Measurements from ENCODE around the gene MRNIP.

Gene MRNIP

DNA sequence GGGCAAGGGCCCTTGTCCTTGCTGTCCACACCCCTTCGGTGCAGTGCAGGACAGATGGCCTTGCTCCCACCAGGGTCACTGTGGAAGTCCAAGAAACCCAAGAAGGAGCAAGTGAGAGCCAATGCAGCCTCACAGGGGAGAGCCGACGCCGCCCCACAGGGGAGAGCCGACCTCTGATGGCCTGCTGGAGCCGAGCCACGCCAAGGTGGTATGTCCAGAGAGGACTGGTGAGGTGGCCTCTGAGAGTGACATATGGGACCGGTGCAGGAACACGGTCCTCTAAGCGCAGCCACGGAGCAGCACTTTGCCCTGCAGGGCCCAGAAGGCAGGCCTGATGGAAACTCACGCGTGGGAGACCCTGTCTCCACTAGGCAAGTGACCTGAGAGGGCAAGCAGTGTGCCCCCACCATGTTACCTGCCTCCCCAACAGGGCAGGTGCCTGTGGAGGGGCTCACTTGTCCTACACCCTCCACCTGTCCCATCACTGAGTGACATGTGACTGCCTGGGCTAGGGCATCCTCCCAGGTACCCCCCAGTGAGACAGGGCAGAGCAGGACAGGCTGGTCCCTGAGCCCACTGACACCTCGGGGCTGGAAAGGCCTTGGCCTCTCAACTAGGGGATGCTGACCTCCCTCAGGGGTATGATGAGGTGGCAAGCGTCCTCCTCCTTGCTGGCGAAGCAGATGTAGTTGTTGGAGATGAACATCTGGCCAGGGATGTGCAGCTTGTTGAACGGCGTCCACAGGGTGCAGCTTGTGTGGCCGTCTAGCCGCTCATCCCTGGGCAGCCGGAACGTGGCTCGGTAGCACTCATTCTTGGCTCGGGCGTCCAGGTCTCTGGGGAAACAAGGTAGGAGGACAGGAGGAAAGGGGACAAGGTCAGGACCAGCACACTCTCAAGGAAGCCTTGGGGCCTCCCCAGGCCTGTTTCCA lies 32.4 kb upstream of the MRNIP start:
- DNase-seq (ENCODE audit: low read depth) = no peak
- H3K4me3 ChIP-seq (ENCODE audit: low read depth, low read length) = no peak overlapping the region

DNA sequence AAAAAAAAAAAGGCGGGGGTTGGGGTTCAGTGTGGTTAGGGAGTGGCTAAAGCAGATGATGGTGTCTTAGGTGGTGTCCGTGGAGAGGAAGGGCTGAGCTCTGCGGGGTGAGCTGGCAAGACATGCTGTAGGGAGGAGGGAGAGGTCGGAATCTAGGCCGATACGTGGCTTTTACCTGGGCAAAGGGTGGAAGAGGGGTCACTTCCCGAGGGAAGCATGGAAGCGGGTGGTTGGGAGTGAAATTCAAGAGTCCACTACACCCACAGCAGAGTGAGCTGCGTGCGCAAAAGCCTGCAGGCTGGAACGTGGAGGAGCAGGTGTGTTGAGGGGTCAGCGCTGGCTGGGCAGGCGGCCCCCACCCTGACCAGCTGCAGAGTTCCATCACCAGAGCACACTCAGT lies 31.3 kb upstream of the MRNIP start:
- DNase-seq (ENCODE audit: low read depth) = no peak
- H3K4me3 ChIP-seq (ENCODE audit: low read depth, low read length) = no peak overlapping the region

DNA sequence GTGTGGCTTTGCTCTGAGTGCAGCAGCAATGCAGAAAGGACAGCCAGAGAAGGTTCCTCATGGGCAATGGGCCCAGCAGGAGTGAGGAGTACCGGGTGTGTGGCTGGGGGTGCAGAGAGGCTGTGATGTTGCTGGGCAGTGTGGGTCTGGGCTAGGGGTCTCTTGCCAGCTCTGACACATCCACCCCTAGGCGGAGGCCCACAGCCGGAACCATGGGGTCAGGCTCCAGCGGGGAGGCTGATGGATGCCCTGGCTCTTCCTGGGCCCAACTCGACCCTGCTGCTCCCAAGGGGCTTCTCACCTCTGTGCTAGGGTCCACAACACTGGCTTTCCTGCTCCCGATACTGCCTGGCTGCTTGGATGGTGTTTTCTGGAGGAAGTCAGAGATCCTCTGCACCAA lies 29.2 kb upstream of the MRNIP start:
- no peak for DNase-seq (ENCODE audit: low read depth)
- H3K4me3 ChIP-seq (ENCODE audit: low read depth, low read length) = no peak overlapping the region

DNA sequence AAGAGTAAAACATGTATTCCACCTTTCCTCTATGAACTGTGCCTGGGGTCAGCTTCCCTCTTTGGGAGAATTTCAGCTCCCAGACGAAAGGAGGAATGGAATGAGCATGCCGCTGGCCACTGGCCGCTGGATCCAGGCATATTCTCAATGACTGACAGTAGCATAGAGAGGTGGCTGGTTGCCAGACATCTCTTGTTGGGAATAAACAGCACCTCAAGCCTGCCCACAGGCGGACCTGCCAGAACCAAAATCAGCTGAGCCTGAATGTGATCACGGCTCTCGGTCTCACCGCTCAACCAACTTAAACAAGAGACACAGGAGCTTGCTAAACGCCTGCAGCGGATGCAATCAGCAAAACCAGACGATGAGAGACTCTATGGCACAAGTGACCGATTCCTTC lies 28.5 kb upstream of the MRNIP start:
- no peak for DNase-seq (ENCODE audit: low read depth)
- no peak overlapping the region for H3K4me3 ChIP-seq (ENCODE audit: low read depth, low read length)

DNA sequence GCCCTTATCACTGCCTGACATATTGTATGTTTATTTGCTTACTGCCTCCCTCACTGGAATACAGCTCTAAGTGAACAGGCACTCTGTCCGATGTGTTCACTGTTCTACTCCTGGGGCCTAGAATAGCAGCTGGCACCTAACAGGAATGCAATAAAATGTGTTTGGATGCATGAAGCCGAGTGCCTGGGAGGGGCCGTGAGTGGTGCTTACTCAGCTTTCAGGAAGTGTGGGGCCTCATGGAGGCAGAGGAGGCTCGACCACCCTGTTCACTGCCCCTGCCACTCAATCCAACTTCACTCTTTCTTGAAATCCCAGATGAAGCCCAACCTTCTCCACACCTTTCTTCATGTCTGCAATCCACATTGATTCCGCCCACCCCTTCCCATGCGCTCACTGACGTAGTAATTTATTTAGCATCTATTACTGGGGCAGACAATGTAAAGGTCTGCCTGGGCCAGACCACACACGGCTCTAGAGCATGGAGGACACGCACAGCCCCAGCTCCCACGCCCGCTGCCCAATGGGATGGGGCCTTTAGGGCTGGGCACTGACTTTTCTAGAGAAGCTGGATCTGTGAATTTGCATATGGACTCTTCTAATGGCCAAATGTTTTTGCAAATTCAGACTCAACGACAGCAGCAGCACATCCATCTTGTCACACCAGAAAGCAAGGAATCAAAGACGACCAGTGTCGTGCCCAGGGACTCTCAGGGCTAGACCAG lies 27.7 kb upstream of the MRNIP start:
- DNase-seq (ENCODE audit: low read depth) = no peak
- H3K4me3 ChIP-seq (ENCODE audit: low read depth, low read length) = no peak overlapping the region

DNA sequence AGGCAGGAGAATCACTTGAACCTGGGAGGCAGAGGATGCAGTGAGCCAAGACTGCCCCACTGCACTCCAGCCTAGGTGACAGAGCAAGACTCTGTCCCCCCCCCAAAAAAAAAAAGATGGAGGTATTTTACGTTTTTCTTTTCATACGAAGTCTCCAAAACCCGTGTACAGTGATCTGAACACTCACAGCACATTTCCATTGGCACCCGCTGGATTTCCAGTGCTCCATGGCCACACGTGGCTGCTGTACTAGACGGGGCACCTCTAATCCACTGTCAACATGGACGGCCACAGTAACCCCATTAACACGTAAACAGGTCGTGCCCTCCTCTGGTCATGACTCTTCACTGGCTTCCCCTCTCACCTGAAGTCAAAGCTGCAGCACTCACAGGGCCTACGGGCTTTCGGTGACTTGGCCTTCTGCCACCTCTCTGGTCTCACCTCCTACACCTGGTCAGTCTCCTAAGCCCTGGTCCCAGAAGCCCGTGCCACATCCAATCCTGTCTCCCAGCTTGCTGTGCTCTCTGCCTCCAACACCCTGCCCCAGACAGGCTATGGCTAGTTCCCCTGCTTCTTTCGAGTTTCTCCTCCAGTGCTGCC lies 27.0 kb upstream of the MRNIP start:
- no peak overlapping the region for H3K4me3 ChIP-seq (ENCODE audit: low read depth, low read length)

DNA sequence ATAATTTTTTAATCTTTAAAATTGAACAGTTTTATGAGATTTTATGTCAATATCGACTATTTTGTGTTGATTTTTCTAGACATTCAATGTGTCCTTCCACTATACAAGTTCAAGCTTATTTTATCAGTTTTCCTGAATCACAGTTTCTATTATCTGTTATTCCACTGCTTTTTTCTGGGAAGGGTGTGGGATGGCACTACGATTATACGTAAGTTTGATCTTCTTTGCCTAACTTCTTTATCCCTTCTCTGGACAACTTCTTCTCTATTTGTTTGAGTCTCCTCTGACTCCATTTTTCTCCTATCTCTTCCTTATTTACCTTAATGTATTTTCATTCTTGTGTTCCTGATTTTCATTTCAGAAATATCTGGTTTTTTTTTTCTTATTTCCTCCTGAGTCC lies 24.5 kb upstream of the MRNIP start:
- H3K4me3 ChIP-seq (ENCODE audit: low read depth, low read length) = no peak overlapping the region
- no peak for DNase-seq (ENCODE audit: low read depth)

More for the DNA sequence above, 27.0 kb upstream of the MRNIP start:
- DNase-seq (ENCODE audit: low read depth) = no peak

DNA sequence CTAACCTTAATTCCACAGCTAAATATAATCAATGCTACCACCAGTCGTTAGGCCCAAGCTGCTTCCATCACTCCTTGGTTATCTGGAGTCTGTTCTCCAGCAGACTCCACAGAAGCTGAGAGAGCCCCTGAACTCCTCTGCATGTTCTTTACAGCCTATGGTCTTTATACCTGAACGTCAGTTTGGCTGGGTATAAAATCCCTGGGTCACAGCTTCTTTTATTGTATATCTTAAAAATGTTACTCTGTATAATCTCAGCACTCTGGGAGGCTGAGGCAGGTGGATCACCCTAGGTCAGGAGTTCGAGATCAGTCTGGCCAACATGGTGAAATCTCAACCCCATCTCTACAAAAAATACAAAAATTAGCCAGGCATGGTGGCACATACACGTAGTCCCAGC lies 23.7 kb upstream of the MRNIP start:
- no peak for DNase-seq (ENCODE audit: low read depth)
- H3K4me3 ChIP-seq (ENCODE audit: low read depth, low read length) = no peak overlapping the region

DNA sequence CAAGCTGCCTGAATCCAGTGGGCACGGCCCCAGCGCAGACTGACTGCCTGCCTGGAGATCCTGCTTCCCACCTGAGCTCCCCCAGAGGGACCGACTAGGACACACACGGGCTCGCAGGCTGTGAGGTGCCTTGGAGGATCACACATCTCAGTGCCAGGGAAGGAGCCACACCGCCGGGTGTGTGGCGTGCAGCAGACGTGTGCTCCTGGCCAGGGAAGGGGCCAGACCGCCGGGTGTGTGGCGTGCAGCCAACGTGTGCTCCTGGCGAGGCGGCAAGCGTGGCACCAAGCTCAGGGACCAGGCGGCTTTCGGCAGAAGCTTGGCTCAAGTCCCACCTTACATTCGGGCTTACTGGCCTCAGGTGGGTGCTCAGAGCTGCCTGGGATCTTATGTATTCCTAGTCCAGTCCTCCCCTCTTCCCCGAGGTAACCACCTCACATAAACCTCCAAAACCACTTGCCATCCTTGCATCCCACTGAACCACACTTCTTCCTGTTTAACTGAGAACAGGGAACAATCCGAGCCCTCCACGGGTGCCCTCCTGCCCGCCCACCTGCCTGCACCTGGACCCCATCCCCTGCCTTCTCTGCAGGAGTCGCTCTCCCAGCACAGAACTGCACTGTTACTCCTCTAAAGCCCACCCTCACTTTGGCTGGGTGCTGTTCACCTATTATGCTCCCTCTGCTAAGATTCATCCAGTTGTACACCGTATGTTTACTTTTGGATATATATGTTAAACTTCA lies 22.4 kb upstream of the MRNIP start:
- DNase-seq (ENCODE audit: low read depth) = no peak
- H3K4me3 ChIP-seq (ENCODE audit: low read depth, low read length) = no peak overlapping the region

DNA sequence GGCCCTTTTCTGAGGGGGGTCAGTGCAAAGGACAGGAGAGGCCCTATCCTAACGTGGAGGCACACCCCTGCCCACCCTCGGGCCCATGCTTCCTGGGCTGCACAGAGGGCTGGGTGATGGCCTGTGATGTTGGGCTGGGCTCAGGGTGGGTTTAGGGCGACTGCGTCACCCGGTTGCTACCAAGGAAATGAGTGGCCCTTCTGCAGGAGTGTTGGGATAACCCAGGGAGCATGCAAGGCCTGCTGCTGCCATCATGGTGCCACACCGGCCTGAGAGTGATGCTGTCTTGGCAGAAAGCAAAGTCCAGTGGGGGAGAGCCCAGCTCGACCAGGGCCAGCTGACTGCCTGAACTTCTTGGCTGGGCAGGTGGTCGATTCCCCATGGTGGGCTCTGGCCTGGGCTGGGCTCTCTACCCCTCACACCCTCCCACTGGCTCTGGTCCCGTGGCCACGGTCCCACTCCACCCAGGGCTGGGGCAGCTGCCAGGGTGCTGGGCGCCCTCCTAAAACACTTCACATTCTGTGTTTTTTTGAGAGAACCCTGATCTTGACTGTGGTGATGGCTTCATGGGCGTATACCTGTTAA lies 21.5 kb upstream of the MRNIP start:
- DNase-seq (ENCODE audit: low read depth) = no peak
- no peak overlapping the region for H3K4me3 ChIP-seq (ENCODE audit: low read depth, low read length)

DNA sequence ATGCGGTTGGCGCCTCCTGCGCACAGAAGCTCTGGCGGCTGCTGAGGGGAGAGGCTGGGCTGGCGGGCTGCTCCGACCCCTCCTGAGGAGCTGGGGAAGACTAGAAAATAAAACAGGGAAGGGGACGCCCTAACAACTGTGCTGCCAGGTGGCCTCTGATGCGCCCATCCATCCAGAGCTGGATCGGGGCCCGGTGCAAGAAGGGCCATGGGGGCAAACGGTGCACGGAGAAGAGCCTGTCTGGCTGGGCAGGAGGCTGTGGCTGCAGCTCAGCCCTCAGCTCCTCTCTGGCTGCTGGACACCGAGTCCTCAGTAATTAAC lies 21.0 kb upstream of the MRNIP start:
- no peak overlapping the region for H3K4me3 ChIP-seq (ENCODE audit: low read depth, low read length)
- no peak for DNase-seq (ENCODE audit: low read depth)

DNA sequence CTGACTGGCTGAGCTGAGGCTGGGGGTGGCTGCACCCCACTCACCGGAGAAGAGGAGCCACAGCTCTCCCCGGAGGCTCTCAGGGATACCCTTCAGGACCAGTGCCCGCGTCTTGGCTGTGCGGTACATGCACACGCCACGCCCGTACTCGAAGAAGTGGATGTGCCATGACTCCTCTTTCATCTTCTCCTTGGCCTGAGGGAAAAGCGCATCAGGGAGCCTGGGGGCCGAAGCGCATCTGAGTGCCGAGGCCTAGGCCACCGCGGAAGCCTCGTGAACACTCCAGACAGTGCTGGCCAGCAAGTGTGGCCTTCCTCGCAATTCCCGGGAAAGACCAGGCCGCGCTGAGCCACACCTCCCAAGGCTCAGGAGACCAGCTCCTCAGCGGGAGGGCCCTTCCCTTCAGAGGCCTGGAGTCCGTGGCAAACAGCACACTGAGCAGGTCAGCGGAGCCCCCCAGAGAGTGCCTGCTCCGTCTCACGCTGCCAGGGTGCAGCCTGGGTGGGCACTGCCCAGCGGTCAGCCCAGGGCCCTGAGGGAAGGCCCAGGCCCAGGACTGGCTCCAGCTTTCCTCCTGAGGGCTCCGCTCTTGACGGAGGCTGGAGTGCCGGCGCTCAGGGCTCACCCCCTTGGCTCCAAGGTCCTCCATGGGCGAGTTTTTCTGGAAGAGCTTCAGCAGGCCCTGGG lies 20.5 kb upstream of the MRNIP start:
- H3K4me3 ChIP-seq (ENCODE audit: low read depth, low read length) = no peak overlapping the region
- DNase-seq (ENCODE audit: low read depth) = no peak

DNA sequence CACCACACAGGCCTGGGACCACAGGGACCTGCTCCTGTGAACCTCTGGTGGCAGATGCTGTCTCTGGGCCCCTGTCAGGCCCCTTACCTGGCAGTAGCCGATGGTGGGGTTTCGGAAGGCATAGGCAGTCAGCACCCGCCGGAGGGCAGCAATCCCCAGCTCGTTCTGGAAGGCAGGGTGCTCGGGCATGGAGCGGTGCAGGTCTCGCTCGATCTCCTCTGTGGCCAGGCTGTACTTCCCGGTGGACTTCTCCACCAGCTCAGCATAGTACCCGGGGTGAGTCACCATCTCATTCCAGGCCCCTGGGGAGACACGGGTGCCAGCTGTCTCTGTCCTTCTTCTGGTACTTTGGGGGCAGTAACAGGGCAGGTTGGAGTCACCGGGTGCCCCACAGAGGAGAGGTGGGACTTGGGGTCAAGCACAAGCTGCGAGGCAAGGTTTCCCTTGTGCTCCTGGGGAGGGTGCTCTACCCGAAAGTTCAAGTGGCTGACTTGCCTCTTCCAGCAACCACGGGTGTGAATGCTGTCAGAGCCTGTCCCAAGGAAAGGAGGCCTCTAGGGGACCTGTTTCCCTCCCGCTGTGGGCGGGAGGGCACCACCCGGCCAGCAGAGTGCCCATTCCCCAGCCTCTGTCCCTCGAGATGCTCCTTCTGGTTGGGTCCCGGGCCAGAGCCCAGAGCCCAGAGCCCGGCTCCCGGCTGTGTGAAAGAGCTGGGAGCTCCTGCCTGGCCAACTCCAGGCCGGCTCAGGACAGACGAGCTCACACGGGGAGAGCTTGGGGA lies 19.8 kb upstream of the MRNIP start:
- no peak overlapping the region for H3K4me3 ChIP-seq (ENCODE audit: low read depth, low read length)
- DNase-seq (ENCODE audit: low read depth) = no peak

DNA sequence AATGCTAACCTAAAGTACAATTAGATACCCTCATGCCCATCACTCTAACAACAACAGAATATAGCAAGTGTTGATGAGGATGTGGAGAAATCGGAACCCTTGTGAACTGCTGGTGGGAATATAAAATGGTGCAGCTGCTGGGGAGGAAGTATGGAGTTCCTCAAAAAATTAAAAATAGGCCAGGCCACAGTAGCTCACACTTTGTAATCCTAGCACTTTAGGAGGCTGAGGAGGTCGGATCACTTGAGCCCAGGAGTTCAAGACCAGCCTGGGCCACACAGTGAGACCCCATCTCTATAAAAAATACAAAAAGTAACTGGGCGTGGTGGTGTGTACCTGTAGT lies 18.0 kb upstream of the MRNIP start:
- no peak overlapping the region for H3K4me3 ChIP-seq (ENCODE audit: low read depth, low read length)

DNA sequence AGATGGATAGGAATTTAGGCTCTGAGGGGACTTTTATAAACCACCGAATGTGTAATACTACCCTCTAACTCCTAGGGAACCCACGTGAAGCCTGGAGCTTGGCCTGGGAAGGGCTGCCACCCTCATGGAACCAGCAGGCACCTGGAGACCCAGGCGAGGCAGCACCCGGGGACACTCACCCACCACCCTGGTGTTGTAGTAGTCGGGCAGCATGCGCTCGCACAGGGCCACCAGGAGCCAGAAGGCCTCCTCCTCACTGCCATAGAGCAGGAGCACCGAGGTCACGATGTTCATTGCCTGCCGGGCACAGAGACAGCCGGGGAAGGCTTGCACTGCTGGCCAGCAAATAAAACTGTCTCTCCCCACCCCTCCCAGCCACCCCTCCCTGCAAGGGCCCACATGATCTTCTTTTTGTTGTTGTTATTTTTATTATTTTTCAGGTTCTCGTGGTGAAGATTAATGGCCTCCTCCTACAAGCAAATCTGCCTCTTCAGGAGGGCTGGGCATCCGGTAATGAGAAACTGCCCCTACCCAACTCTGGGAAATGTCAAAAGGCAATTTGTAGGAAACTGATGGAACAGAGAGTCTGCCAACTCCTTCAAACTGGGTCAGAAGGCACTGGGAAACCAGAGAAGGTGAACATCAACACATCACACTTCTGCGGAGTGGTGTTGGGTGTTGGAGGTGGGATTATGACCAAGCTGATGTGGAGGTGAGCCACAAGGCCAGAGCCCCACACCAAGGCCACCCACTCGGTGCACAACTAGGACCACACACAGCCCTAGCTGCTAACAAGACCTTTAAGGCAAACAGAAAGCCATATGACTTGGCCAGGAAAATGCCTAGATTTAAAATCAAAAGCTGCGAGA lies 17.4 kb upstream of the MRNIP start:
- no peak for DNase-seq (ENCODE audit: low read depth)

More for the DNA sequence above, 18.0 kb upstream of the MRNIP start:
- no peak for DNase-seq (ENCODE audit: low read depth)

DNA sequence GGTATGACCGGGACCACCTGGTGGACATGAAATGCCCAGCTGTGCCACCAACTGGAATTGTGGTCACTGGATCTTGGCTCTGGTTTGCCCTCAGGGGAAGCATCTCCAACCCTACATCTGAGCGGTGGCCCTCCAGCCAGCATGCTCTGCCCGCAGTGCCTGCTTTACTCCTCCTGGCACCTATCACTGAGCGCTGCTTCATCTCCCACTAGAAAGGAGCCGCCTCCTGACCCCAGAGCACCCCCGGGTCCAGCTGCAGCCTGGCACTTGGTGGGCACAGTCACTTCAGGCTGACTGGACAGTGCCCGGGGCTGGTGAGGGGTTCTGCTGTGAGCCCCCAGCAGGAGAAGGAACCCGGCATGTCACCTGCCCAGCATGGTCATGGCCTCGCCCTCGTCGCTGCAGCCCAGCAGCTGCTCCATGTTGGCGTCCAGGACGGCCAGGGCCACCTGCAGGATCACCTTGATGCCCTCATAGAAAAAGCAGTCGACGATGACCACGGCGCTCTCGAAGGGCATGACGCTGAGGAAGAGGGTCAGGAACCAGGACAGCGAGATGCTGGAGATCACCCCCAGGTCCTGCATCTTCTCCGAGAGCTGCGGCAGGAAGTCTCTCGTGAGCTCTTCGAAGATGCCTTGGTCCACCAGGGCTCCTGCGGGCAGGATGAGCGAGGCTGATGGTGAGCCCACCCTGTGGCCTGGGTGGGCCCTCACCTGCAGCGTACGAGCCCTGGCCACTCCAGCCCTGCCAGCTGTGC lies 16.1 kb upstream of the MRNIP start:
- DNase-seq (ENCODE audit: low read depth) = no peak
- no peak overlapping the region for H3K4me3 ChIP-seq (ENCODE audit: low read depth, low read length)

More for the DNA sequence above, 17.4 kb upstream of the MRNIP start:
- no peak overlapping the region for H3K4me3 ChIP-seq (ENCODE audit: low read depth, low read length)

DNA sequence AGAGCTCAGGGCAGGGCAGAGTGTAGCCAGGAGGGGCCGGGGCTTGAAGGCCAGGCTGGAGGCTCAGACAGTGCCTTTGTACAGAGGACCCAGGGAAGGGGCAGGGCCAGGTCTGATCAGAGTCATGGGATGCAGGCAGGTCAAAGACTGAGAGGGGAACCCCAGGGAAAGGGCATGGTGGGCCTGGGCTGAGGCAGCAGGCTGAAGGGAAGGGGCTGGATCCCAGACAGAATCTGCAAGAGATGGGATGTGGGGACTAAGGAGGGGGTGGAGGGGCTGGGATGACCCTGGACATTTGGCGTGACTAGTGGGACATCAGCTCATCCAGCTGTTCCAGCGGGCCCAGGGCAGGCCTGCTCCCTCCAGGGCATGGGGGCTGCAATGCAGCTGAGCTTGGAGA lies 15.5 kb upstream of the MRNIP start:
- DNase-seq (ENCODE audit: low read depth) = no peak
- no peak overlapping the region for H3K4me3 ChIP-seq (ENCODE audit: low read depth, low read length)
